NCI-H1436 treated with DMSO at 0.1 percent for 48 hours (cell line): ENCODE measurements around the gene CPLANE1.
"Not testable (repeated sequence)": the region's sequence is repeated elsewhere in the genome, so short reads cannot be mapped to it uniquely, and the experiment has no call there.

Experiments
- DNase-seq: peaks from one replicate; lab custom pipeline; 2025; lab: John Stamatoyannopoulos, UW

Gene CPLANE1

GRCh38 chr5:37121027-37121426 is 128.1 kb downstream of the CPLANE1 start:
- no peak for DNase-seq

GRCh38 chr5:37120270-37120669 is 128.9 kb downstream of the CPLANE1 start:
- no peak for DNase-seq

- DNase-seq = no peak
These were observed 132.8 kb downstream of the CPLANE1 start for GRCh38 chr5:37116359-37116758.

GRCh38 chr5:37112383-37112991 is 136.7 kb downstream of the CPLANE1 start:
- no peak for DNase-seq

DNA sequence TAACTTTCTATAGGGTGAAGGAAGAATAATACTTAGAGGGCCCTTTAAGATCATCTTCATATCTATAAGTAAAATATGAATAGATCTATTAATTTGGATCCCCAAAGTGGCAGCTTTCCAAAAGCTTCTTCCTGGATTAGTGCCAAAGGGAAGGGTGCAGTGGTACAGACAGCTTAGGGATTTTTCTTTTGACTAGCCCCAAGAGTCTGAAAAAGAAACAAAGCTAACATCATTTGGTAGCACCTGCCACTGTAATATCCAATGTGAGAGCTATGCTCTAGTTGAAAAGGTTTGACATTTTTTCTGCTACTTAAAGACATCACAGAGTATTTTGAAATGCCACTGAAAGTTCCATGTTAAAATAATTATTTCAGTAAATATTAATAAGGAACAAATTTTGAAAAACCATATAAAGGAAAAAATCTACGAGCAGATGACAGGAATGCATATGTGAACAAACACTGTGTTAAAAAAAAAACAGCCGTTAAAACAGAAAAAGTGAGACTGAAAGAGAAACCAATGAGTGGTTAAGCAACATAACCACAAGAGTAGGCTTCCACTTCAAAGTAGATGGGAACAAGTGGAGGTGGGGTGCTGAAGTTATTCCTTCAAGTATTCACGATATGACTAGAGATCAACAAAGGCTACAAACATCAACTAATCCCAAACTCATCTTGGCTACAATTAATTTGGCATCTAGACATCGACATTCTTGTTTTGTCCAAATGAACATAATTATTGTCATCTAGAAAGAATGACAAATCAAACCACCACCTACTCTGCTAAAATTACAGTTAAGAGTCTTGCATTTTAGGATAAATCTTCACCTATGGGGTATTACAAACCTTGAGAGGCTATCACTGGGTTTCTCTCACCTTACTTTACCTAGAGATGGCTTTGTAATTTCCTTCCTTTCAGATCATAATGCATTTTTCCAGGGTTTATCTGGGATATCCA is 137.5 kb downstream of the CPLANE1 start:
- DNase-seq = no peak

DNA sequence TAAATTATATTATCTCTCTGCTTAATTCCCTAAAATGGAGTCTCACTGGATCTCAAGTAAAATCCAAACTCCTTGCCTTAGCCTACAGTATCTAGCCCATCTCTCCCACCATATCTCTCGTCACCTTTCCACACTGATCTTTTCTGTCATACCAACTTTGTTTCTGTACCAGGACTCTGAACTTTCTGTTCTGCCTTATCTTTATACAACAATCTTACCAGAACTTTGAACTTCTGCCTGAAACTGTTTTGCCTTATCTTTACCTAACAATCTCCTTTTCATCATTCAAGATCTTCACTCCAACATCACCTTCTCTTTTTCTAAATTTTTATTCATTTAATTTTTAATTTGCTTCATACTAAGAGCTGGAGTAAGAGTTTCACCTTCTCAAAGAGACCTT is 139.0 kb downstream of the CPLANE1 start:
- DNase-seq = no peak

DNA sequence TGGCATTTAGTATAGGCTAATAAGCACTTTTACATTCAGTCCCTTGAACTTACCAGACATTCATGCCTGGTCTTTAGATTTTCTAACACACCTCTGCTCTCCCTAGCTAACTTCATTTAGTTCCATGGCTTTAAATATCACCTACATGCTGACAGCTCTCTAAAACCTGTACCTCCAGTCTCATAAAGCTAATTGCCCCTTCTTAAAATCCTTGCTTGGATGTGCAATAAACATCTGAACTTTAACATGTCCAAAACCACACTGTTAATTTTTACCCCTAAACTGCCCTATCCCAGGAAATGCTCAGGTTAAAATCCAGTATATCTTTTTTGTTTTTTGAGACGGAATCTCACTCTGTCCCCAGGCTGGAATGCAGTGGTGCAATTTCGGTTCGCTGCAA is 139.8 kb downstream of the CPLANE1 start:
- no peak for DNase-seq

DNA sequence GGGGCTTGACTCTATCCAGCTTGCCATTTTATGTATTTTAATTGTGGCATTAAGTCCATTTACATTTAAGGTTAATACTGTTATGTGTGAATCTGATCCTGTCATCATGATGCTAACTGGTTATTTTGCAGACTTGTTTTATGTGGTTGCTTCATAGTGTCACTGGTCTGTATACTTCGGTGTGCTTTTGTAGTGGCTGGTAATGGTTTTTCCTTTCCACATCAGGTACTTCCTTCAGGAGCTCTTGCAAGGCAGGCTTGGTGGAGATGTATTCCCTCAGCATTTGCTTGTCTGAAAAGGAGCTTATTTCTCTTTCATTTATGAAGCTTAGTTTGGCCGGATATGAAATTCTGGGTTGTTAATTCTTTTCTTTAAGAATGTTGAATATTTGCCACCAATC is 145.9 kb downstream of the CPLANE1 start:
- DNase-seq = no peak

DNA sequence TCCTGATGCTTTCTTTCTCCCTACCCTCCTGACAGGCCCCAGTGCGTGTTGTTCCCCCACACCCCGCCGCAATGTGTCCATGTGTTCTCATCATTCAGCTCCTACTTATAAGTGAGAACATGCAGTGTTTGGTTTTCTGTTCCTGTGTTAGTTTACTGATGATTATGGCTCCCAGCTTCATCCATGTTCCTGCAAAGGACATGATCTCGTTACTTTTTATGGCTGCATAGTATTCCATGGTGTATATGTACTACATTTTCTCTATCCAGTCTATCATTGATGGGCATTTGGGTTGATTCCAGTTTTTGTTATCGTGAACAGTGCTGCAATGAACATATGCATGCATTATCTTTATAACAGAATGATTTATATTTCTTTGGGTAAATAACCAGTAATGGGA is 149.9 kb downstream of the CPLANE1 start:
- DNase-seq = not testable (repeated sequence)

- DNase-seq = not testable (repeated sequence)
These were observed 155.4 kb downstream of the CPLANE1 start for GRCh38 chr5:37093795-37094194.

DNA sequence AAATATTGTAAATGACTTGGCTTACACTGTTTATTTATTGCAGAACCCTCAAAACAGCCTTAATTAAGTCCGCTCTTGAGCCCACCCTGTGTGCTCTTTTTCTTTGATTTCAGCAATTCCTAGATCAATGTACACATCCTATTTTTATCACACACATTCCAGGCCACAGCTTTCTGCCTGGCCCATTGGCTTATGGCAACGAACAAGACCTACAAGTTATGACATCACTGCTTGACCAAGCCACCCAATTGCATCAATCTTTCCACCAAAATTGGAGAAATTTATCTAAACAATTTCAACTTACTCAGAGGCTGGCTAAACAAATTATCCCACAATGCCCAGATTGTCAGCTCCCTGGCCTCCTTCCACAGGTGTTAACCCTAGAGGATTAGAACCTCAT is 158.4 kb downstream of the CPLANE1 start:
- no peak for DNase-seq

DNA sequence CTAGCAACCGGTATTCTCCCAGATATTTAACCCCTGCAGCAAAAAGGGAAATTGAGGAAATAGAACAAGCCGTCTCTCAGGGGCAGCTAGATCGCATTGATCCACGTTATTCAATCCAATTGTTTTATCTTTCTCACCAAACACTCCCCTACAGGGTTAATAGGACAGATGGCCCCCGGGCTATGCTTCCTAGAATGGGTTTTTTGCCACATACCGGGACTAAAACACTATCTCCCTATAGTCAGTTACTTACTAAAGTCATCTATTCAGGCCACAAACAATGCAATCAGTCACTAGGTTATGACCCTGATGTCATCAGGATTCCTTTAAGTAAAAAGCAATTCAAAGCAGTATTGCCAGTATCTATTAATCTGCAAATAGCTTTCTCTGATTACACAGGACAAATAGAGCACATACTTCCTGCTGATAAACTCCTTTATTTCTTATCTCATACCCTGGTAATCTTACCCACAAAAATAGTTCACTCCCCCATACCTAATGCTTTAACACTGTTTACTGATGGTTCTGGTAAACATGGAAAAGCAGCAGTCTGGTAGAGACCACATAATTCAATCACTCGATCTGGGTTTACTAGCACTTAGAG is 159.0 kb downstream of the CPLANE1 start:
- DNase-seq = no peak

- DNase-seq = no peak
These were observed 161.2 kb downstream of the CPLANE1 start for GRCh38 chr5:37088009-37088408.

GRCh38 chr5:37086466-37087173 is 162.6 kb downstream of the CPLANE1 start:
- no peak for DNase-seq

DNA sequence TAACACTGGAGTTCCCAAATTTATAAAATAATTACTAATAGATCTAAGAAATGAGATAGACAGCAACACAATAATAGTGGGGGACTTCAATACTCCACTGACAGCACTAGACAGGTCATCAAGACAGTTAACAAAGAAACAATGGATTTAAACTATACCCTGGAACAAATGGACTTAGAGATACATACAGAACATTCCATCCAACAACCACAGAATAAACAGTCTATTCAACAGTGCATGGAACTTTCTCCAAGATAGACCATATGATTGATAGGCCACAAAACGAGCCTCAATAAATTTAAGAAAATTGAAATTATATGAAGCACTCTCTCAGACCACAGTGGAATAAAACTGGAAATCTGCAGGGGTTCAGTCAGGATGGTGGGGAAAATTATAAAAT is 163.2 kb downstream of the CPLANE1 start:
- not testable (repeated sequence) for DNase-seq

GRCh38 chr5:37082977-37083376 is 166.2 kb downstream of the CPLANE1 start:
- DNase-seq = not testable (repeated sequence)

DNA sequence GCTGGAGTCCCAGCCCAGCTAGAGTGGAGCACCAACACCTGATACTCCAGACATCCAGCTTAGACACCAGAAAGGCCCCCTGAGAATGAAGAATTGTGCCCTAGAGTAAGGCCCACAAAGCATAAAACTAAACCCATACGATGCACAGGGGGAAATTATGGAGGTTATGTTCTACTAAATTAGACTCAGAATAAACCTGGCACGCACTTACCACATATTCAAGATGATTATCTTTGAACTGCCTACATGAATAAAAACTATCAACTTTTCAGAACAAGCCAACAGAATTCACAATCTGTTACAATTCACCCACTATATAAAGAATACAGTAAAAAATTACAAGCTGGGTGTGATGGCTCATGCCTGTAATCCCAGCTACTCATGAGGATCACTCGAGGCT is 168.5 kb downstream of the CPLANE1 start:
- DNase-seq = no peak

DNA sequence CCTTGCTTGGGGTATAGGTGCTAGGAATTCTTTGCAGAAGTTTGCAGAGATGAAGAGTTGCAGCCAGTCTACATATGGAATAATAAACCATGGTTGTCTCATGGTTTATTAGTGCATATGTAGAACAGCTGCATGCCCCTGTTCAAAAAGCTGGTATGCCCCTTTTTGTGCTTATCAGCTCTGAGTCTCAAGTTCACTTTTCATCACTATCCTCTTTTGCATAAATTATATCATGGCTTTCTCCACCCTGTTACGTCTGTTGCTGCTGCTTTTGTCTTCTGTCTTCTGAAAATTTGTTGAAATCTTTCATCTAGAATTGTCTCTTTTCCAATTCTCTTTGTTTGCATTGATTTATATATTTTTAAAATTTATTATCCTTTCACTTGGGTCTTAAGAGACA is 172.0 kb downstream of the CPLANE1 start:
- DNase-seq = no peak

DNA sequence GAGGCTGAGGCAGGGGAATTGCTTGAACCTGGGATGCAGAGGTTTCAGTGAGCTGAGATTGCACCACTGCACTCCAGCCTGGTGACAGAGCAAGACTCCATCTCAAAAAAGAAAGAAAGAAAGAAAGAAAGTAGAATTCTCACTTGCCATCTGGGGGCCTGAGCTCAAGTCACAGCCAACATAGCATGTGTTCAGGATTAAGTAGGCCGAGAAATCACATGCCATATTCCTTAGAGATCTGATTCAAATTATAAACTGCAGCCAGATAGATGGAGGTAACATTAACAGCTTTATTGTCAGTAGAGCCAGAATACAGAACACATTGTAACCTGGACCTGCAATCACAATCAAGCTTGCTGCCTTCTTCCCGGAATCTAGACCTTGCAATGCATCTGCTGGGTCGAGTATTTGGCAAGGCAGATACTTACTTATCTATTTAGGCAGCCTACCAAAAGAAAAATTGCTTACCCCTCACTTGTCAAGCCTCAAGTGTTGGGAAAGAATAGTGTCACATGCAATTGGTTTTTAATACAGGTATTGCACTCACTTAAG is 173.7 kb downstream of the CPLANE1 start:
- DNase-seq = no peak

GRCh38 chr5:37071901-37072581 is 177.1 kb downstream of the CPLANE1 start:
- DNase-seq = no peak

- DNase-seq = no peak
These were observed 177.7 kb downstream of the CPLANE1 start for GRCh38 chr5:37071487-37071886.
